Measurements from ENCODE around the gene SORCS2. TPM values are rescaled to one million over a fixed set of nuclear protein-coding genes. Genes with fewer than 3 reads are reported as not detected.

The SORCS2 gene
- total RNA-seq, 4 donors from 2014 or later = 0.53 to 9.9 (median 0.90) TPM

GRCh38 chr4:7523526-7523925 is 331.2 kb downstream of the SORCS2 start:
- H3K9me3 ChIP-seq = no peaks in the 10 kb centered on the region
- H3K27ac ChIP-seq = no peak overlapping the region
- H3K36me3 ChIP-seq = no peaks in the 10 kb centered on the region
- H3K4me1 ChIP-seq = no peaks in the 10 kb centered on the region
- no peaks in the 10 kb centered on the region for H3K27me3 ChIP-seq
- TF ChIP-seq CTCF (IDR thresholded peaks at IDR 0.05) = no peak
- TF ChIP-seq POLR2A (IDR thresholded peaks at IDR 0.05) = no peak
- no peak overlapping the region for H3K4me3 ChIP-seq
- DNase-seq = no peak

- H3K4me1 ChIP-seq = no peaks in the 10 kb centered on the region
- no peaks in the 10 kb centered on the region for H3K9me3 ChIP-seq
- H3K27me3 ChIP-seq = no peaks in the 10 kb centered on the region
- no peaks in the 10 kb centered on the region for H3K36me3 ChIP-seq
- no peak overlapping the region for H3K27ac ChIP-seq
- DNase-seq = no peak
- TF ChIP-seq POLR2A (IDR thresholded peaks at IDR 0.05) (no peak), CTCF (IDR thresholded peaks at IDR 0.05) (no peak)
- no peak overlapping the region for H3K4me3 ChIP-seq
Measured at GRCh38 chr4:7524064-7524682, 331.8 kb downstream of the SORCS2 start.

- no peaks in the 10 kb centered on the region for H3K9me3 ChIP-seq
- no peaks in the 10 kb centered on the region for H3K4me1 ChIP-seq
- H3K36me3 ChIP-seq = no peaks in the 10 kb centered on the region
- DNase-seq = no peak
- no peaks in the 10 kb centered on the region for H3K27me3 ChIP-seq
- TF ChIP-seq POLR2A (IDR thresholded peaks at IDR 0.05) (no peak), CTCF (IDR thresholded peaks at IDR 0.05) (no peak)
- H3K4me3 ChIP-seq = no peak overlapping the region
- no peak overlapping the region for H3K27ac ChIP-seq
Measured at GRCh38 chr4:7524843-7525242, 332.5 kb downstream of the SORCS2 start.

GRCh38 chr4:7526491-7526890 is 334.2 kb downstream of the SORCS2 start:
- Histone ChIP-seq H3K27ac (no peak overlapping the region), H3K4me1 (no peaks in the 10 kb centered on the region), H3K36me3 (no peaks in the 10 kb centered on the region), H3K27me3 (no peaks in the 10 kb centered on the region), H3K9me3 (no peaks in the 10 kb centered on the region), H3K4me3 (no peak overlapping the region)
- no peak for TF ChIP-seq CTCF (IDR thresholded peaks at IDR 0.05)
- no peak for DNase-seq

GRCh38 chr4:7526929-7527535 is 334.7 kb downstream of the SORCS2 start:
- Histone ChIP-seq H3K9me3 (no peaks in the 10 kb centered on the region), H3K4me3 (no peak overlapping the region), H3K27me3 (no peaks in the 10 kb centered on the region), H3K36me3 (no peaks in the 10 kb centered on the region), H3K27ac (no peak overlapping the region), H3K4me1 (no peaks in the 10 kb centered on the region)
- DNase-seq = no peak
- TF ChIP-seq POLR2A (IDR thresholded peaks at IDR 0.05) (no peak), CTCF (IDR thresholded peaks at IDR 0.05) (no peak)

All from Peyer's patch (tissue), 4 donors.